Tibial artery (tissue), 4 donors: Measurements from ENCODE around the gene APRT.
A peak's percentile ranks its signal among the peaks of the same experiment; 100 is the strongest.

Experiments
- DNase-seq, 2 donors: peaks; one replicate each; pipeline ENCODE4 v3.0.0-alpha.2; 2019
- H3K27ac ChIP-seq, 2 donors: fragments of 200-600 bp; sonication (generic) in 1 of 2; 1 replicate in 1 of 2; 2 replicates in 1 of 2; pipeline ENCODE4 v1.5.1; 2018 to 2019; ENCODE audit warnings: mild to moderate bottlenecking in 1 of 2
- H3K27me3 ChIP-seq, 2 donors: fragments of 200-600 bp; sonication (generic) in 1 of 2; one replicate each; pipeline versions ENCODE4 v1.5.1 to v1.6.0; 2016 to 2019
- H3K36me3 ChIP-seq, 3 donors: fragments of 200-600 bp; sonication (generic) in 2 of 3; one replicate each; pipeline ENCODE4 v1.5.1; 2016 to 2019; ENCODE audit warnings: mild to moderate bottlenecking in 2 of 3
- H3K4me1 ChIP-seq, 4 donors: fragments of 200-600 bp; sonication (generic) in 2 of 4; 1 replicate in 3 of 4; 2 replicates in 1 of 4; pipeline ENCODE4 v1.5.1; 2016 to 2019
- H3K4me3 ChIP-seq, 2 donors: fragments of 200-600 bp; sonication (generic) in 1 of 2; 1 replicate in 1 of 2; 2 replicates in 1 of 2; pipeline ENCODE4 v1.5.1; 2018 to 2019; ENCODE audit warnings: mild to moderate bottlenecking in 2 of 2
- H3K9me3 ChIP-seq, 3 donors: fragments of 200-600 bp; sonication (generic) in 1 of 3; one replicate each; pipeline ENCODE4 v1.5.1; 2016 to 2019
- intact Hi-C: fragments of 100-400 bp; cut with DNase I; formaldehyde crosslinking; loops from one replicate; pipeline ENCODE4 v1.15.0; 2023; ENCODE audit warnings: low total_unique reads
- TF ChIP-seq, protein P1 (sequence below), 2 experiments: fragments of 200-600 bp in 1 of 2; fragments of 450-650 bp in 1 of 2; IDR thresholded peaks; one replicate each; pipeline ENCODE4 v1.5.1; 2017 to 2019; ENCODE audit warnings: antibody characterized with exemption in 2 of 2, mild to moderate bottlenecking in 1 of 2, moderate library complexity in 1 of 2

Gene APRT

DNA sequence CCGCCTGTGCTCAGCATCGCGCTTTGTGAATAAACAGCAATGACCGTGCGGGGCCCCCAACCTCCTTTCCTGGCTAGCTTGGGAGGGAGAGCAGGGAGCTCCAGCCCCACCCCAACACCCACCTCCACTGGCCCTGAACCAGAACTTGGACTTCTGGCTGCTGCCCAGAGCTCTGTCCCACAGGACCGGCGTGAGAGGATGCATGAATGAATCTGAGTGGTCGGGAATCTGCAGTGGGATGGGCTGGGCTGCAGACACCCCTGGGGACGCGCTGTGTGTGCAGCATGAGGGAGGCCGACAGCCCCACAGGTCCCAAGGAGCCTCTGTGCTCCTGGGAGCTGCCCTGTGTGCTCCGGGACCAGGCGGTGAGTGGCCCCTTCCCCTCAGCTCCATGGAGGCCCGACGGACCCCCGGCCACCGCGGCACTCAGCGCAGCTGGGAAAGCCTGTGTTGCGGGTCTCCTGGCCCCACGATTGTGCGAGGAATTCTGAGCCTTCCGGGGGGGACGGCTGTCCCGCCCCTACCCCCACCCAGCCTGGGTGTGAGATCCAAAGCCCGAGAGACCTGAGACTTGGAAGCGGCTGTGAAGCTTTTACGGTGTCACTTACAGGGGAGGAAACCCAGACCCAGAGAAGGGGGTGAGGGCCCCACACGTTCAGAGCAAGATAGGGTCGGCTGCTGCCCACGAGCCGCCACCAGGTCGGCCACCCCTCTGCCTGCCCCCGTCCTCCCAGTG, 32.2 kb downstream of the APRT start:
- Histone ChIP-seq H3K27me3 (no peaks in the 10 kb centered on the region), H3K36me3 (no peaks in the 10 kb centered on the region), H3K27ac (no peak overlapping the region), H3K4me3 (peak overlapping the region in 1 of 2 donors; percentile 10), H3K4me1 (peaks cover 5 to 60% (median 44%) of the 10 kb centered on the region in 4 donors), H3K9me3 (no peaks in the 10 kb centered on the region)
- intact Hi-C loops, result loop anchor here (10.0 kb wide), 1 partner anchor 335 kb away; no protein-coding TSS in a partner anchor
- no peak for DNase-seq
- TF ChIP-seq, protein P1, sequence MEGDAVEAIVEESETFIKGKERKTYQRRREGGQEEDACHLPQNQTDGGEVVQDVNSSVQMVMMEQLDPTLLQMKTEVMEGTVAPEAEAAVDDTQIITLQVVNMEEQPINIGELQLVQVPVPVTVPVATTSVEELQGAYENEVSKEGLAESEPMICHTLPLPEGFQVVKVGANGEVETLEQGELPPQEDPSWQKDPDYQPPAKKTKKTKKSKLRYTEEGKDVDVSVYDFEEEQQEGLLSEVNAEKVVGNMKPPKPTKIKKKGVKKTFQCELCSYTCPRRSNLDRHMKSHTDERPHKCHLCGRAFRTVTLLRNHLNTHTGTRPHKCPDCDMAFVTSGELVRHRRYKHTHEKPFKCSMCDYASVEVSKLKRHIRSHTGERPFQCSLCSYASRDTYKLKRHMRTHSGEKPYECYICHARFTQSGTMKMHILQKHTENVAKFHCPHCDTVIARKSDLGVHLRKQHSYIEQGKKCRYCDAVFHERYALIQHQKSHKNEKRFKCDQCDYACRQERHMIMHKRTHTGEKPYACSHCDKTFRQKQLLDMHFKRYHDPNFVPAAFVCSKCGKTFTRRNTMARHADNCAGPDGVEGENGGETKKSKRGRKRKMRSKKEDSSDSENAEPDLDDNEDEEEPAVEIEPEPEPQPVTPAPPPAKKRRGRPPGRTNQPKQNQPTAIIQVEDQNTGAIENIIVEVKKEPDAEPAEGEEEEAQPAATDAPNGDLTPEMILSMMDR (IDR thresholded peaks at IDR 0.05), result no peak

DNA sequence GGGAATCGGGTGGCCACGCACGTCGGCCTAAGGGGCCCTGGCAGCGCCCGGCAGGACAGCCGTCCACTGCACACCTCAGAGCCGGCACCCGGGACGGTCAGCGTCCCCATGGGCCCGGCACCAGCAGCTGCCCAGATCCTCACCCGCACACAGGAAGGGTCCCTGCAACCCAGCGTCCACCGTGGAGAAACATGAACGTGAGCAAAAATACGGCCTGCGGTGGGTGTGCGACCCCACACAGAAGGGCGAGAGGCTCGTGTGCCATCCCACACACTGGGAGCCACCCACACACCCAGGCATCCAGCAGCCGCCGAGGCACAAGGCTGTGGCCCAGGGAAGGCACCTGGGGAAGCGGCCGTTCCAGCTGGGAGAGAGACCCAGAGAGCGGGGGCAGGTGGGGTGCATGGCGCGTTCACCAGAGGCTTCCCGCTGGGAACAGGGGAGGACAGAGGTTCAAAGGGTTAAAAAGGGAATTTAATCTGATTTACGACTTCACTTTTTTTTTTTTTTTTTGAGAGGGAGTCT, 33.1 kb downstream of the APRT start:
- H3K4me1 ChIP-seq, result peaks cover 5 to 62% (median 48%) of the 10 kb centered on the region in 4 donors
- no peaks in the 10 kb centered on the region for H3K36me3 ChIP-seq
- TF ChIP-seq, protein P1 (IDR thresholded peaks at IDR 0.05), result no peak
- H3K27ac ChIP-seq, result no peak overlapping the region
- intact Hi-C loops, result no loop called here
- no peaks in the 10 kb centered on the region for H3K9me3 ChIP-seq
- no peak overlapping the region for H3K4me3 ChIP-seq
- DNase-seq, result no peak
- H3K27me3 ChIP-seq, result no peaks in the 10 kb centered on the region

DNA sequence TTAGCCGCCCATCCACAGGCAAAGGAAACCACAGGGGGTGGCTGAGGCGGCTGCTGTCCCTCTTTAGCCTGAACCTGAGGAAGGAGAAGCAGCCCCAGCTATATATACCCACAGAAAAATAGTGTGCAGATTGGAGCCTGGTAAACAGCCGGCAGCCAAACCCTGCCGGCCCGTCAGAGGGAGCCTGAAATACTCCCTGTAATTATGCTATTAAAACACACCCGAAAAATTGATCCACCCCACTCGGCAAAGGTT, 33.5 kb downstream of the APRT start:
- Histone ChIP-seq H3K4me1 (peaks cover 5 to 62% (median 49%) of the 10 kb centered on the region in 4 donors), H3K27me3 (no peaks in the 10 kb centered on the region), H3K9me3 (no peaks in the 10 kb centered on the region), H3K36me3 (no peaks in the 10 kb centered on the region), H3K27ac (no peak overlapping the region), H3K4me3 (no peak overlapping the region)
- TF ChIP-seq, protein P1 (IDR thresholded peaks at IDR 0.05), result no peak
- intact Hi-C loops, result no loop called here
- DNase-seq, result no peak

DNA sequence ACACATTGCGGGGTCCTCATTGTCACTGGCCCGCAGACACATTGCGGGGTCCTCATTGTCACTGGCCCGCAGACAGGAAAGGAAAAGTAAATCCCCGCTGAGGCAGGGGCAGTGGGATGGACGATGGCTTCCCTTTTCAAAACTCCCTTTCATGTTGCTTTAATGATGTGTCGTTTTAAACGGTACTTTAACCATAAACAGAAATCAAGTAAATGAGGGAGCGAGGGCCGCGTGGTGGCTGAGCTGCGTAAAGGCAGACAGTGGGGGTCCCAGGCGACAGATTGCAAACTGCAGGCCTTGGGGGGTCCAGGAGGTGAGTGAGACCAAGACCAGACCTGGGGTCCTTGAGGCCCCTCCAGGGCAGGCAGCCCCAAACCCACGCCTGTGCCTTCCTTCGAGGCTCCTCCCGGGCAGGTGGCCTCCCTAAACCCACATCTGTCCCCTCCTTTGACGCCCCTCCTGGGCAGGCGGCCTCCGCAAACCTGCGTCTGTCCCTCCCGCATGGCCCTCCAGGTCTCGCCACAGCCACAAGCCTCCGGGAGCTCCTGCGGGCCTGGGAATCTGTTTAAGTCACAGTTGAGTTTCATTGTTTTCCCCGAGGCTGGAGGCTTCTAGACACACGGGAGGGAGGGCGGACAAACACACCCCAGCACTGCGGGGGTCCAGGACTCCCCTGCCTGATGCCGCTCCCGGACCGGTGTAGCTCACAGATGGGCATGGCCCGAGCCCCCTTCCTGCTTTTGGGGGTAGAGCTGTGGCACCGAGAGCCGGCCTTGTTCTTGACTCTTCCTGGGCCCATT, 34.1 kb downstream of the APRT start:
- Histone ChIP-seq H3K36me3 (no peaks in the 10 kb centered on the region), H3K4me3 (no peak overlapping the region), H3K9me3 (no peaks in the 10 kb centered on the region), H3K27ac (no peak overlapping the region), H3K27me3 (no peaks in the 10 kb centered on the region), H3K4me1 (peaks cover 5 to 62% (median 49%) of the 10 kb centered on the region in 4 donors)
- no peak for DNase-seq
- intact Hi-C loops, result no loop called here
- TF ChIP-seq, protein P1 (IDR thresholded peaks at IDR 0.05), result no peak

DNA sequence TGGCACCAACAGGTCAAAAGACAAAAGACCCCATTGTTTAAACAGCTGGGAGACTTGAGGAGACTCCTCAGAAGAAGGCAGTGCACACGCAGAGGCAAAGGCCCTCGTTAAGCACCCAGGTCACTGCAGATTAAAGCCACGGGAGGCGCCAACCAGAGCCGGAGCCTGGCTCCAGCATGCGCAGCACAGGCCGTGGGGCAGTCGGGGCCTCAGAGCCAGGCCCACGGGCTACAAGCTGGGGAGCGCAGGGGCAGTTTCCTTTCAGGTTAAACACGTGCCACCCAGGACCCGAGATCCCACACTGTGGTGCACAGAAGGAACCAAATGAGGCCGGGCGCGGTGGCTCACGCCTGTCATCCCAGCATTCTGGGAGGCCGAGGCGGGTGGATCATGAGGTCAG, 35.9 kb downstream of the APRT start:
- Histone ChIP-seq H3K4me3 (no peak overlapping the region), H3K9me3 (no peaks in the 10 kb centered on the region), H3K27me3 (no peaks in the 10 kb centered on the region), H3K36me3 (no peaks in the 10 kb centered on the region), H3K4me1 (peaks cover 5 to 63% (median 47%) of the 10 kb centered on the region in 4 donors), H3K27ac (no peak overlapping the region)
- TF ChIP-seq, protein P1 (IDR thresholded peaks at IDR 0.05), result no peak
- DNase-seq, result no peak
- intact Hi-C loops, result no loop called here
